ENCODE data around the gene ABTB1. TPM values are rescaled to one million over a fixed set of nuclear protein-coding genes. Genes with fewer than 3 reads are reported as not detected.

ABTB1 gene
- total RNA-seq, 1 donor from 2014 or later, result 16.0 TPM

- H3K27me3 ChIP-seq (ENCODE audit: control insufficient read depth, insufficient read depth, low read length), result no peaks in the 10 kb centered on the region
- H3K4me3 ChIP-seq (ENCODE audit: low read depth, low read length), result no peak overlapping the region
- H3K36me3 ChIP-seq (ENCODE audit: control insufficient read depth, insufficient read depth, low read length), result no peaks in the 10 kb centered on the region
- TF ChIP-seq CTCF (IDR thresholded peaks at IDR 0.05; ENCODE audit: insufficient read depth, low read length, poor library complexity, severe bottlenecking), result no peak
- DNase-seq (ENCODE audit: low read depth), result no peak
These were observed 6.1 kb upstream of the ABTB1 start for GRCh38 chr3:127666676-127667075.

- no peak for DNase-seq (ENCODE audit: low read depth)
- no peak for TF ChIP-seq CTCF (IDR thresholded peaks at IDR 0.05; ENCODE audit: insufficient read depth, low read length, poor library complexity, severe bottlenecking)
- Histone ChIP-seq H3K36me3 (ENCODE audit: control insufficient read depth, insufficient read depth, low read length) (no peaks in the 10 kb centered on the region), H3K27me3 (ENCODE audit: control insufficient read depth, insufficient read depth, low read length) (no peaks in the 10 kb centered on the region), H3K4me3 (ENCODE audit: low read depth, low read length) (no peak overlapping the region)
These were observed 5.6 kb upstream of the ABTB1 start for GRCh38 chr3:127667119-127667681.

- Histone ChIP-seq H3K27me3 (ENCODE audit: control insufficient read depth, insufficient read depth, low read length) (no peaks in the 10 kb centered on the region), H3K36me3 (ENCODE audit: control insufficient read depth, insufficient read depth, low read length) (no peaks in the 10 kb centered on the region), H3K4me3 (ENCODE audit: low read depth, low read length) (no peak overlapping the region)
- no peak for DNase-seq (ENCODE audit: low read depth)
- TF ChIP-seq CTCF (IDR thresholded peaks at IDR 0.05; ENCODE audit: insufficient read depth, low read length, poor library complexity, severe bottlenecking), result no peak
These were observed 3.8 kb upstream of the ABTB1 start for GRCh38 chr3:127668906-127669305.

GRCh38 chr3:127669541-127670228, 3.1 kb upstream of the ABTB1 start:
- H3K36me3 ChIP-seq (ENCODE audit: control insufficient read depth, insufficient read depth, low read length), result no peaks in the 10 kb centered on the region
- H3K4me3 ChIP-seq (ENCODE audit: low read depth, low read length), result no peak overlapping the region
- no peak for TF ChIP-seq CTCF (IDR thresholded peaks at IDR 0.05; ENCODE audit: insufficient read depth, low read length, poor library complexity, severe bottlenecking)
- no peak for DNase-seq (ENCODE audit: low read depth)
- no peaks in the 10 kb centered on the region for H3K27me3 ChIP-seq (ENCODE audit: control insufficient read depth, insufficient read depth, low read length)

GRCh38 chr3:127670229-127670559, 2.6 kb upstream of the ABTB1 start:
- no peak overlapping the region for H3K4me3 ChIP-seq (ENCODE audit: low read depth, low read length)
- DNase-seq (ENCODE audit: low read depth), result no peak
- TF ChIP-seq CTCF (IDR thresholded peaks at IDR 0.05; ENCODE audit: insufficient read depth, low read length, poor library complexity, severe bottlenecking), result no peak
- no peaks in the 10 kb centered on the region for H3K36me3 ChIP-seq (ENCODE audit: control insufficient read depth, insufficient read depth, low read length)
- no peaks in the 10 kb centered on the region for H3K27me3 ChIP-seq (ENCODE audit: control insufficient read depth, insufficient read depth, low read length)
